ENCODE results near the gene PTPRD.

GRCh38 chr9:9215050-9215449 is 1397.8 kb downstream of the PTPRD start:
- TF ChIP-seq CTCF (IDR thresholded peaks at IDR 0.05) (no peak), POLR2A (IDR thresholded peaks at IDR 0.05) (no peak)

Data from thyroid gland (tissue), 4 donors.